Retinal pigment epithelial cell (primary cell): ENCODE measurements around the gene ZNF385C.
A peak's percentile ranks its signal among the peaks of the same experiment; 100 is the strongest.
"Not testable (repeated sequence)": the region's sequence is repeated elsewhere in the genome, so short reads cannot be mapped to it uniquely, and the experiment has no call there.

ENCODE experiments used
- DNase-seq: peaks from one replicate; pipeline ENCODE4 v3.0.0-alpha.2; 2010; ENCODE audit warnings: low read depth
- H3K4me3 ChIP-seq: 2 replicates; pipeline ENCODE4 v1.5.1; 2011; ENCODE audit warnings: mild to moderate bottlenecking, low read length, control low read depth, moderate library complexity
- CTCF ChIP-seq: conservative IDR thresholded peaks from 2 replicates; pipeline ENCODE4 v1.5.1; 2011; ENCODE audit warnings: low read depth, low read length, control low read depth, inconsistent platforms

ZNF385C gene

GRCh38 chr17:42023524-42024349 is 74.5 kb downstream of the ZNF385C start:
- H3K4me3 ChIP-seq = no peak overlapping the region
- no peak for DNase-seq
- TF ChIP-seq CTCF = no peak

GRCh38 chr17:42020845-42021244 is 77.4 kb downstream of the ZNF385C start:
- not testable (repeated sequence) for DNase-seq
- H3K4me3 ChIP-seq = peak overlapping the region; percentile 79

GRCh38 chr17:42019509-42020404 is 78.5 kb downstream of the ZNF385C start, which contains the start of gene NKIRAS2:
Gene NKIRAS2 (plus strand): TSS chr17:42020090. CDS start chr17:42021578, 1,488 bp downstream.
- H3K4me3 ChIP-seq = peak within 1 kb of the TSS; percentile 79
- peak; percentile 54 for DNase-seq
- peak; percentile 84 for TF ChIP-seq CTCF

- TF ChIP-seq CTCF = no peak
- H3K4me3 ChIP-seq = no peak overlapping the region
- no peak for DNase-seq
Observed at GRCh38 chr17:42018988-42019387, 79.3 kb downstream of the ZNF385C start.

GRCh38 chr17:42018339-42018738 is 79.9 kb downstream of the ZNF385C start:
- no peak for DNase-seq
- TF ChIP-seq CTCF = no peak
- peak overlapping the region; percentile 99 for H3K4me3 ChIP-seq

GRCh38 chr17:42017866-42018200 is 80.4 kb downstream of the ZNF385C start:
- DNase-seq = no peak
- peak overlapping the region; percentile 99 for H3K4me3 ChIP-seq
- no peak for TF ChIP-seq CTCF
